ENCODE data around the gene LRRC14B. TPM values are rescaled to one million over a fixed set of nuclear protein-coding genes. Genes with fewer than 3 reads are reported as not detected.

The LRRC14B gene
- total and polyA plus RNA-seq, 2 donors = 0.58 TPM; not detected in 1

GRCh38 chr5:186091-187041 lies 4.9 kb upstream of the LRRC14B start:
- no peak for DNase-seq (ENCODE audit: extremely low spot score)
- Histone ChIP-seq H3K27ac (ENCODE audit: low read depth) (no peak overlapping the region), H3K4me3 (ENCODE audit: low read depth, low read length) (no peak overlapping the region), H3K36me3 (ENCODE audit: insufficient read depth) (no peaks in the 10 kb centered on the region), H3K4me1 (ENCODE audit: insufficient read depth) (no peaks in the 10 kb centered on the region)
- 87% methylated on average over 28 of the region's 28 CpGs for WGBS

GRCh38 chr5:187042-187431 lies 4.3 kb upstream of the LRRC14B start:
- DNase-seq (ENCODE audit: extremely low spot score) = no peak
- Histone ChIP-seq H3K36me3 (ENCODE audit: insufficient read depth) (no peaks in the 10 kb centered on the region), H3K4me1 (ENCODE audit: insufficient read depth) (no peaks in the 10 kb centered on the region), H3K4me3 (ENCODE audit: low read depth, low read length) (no peak overlapping the region), H3K27ac (ENCODE audit: low read depth) (no peak overlapping the region)
- 92% methylated on average over 13 of the region's 13 CpGs for WGBS

GRCh38 chr5:187617-188451 lies 3.5 kb upstream of the LRRC14B start:
- Histone ChIP-seq H3K4me1 (ENCODE audit: insufficient read depth) (no peaks in the 10 kb centered on the region), H3K27ac (ENCODE audit: low read depth) (no peak overlapping the region), H3K36me3 (ENCODE audit: insufficient read depth) (no peaks in the 10 kb centered on the region), H3K4me3 (ENCODE audit: low read depth, low read length) (no peak overlapping the region)
- DNase-seq (ENCODE audit: extremely low spot score) = no peak
- WGBS = 59% methylated on average over 21 of the region's 21 CpGs

GRCh38 chr5:188488-189481 lies 2.5 kb upstream of the LRRC14B start:
- Histone ChIP-seq H3K36me3 (ENCODE audit: insufficient read depth) (no peaks in the 10 kb centered on the region), H3K27ac (ENCODE audit: low read depth) (no peak overlapping the region), H3K4me1 (ENCODE audit: insufficient read depth) (no peaks in the 10 kb centered on the region), H3K4me3 (ENCODE audit: low read depth, low read length) (no peak overlapping the region)
- DNase-seq (ENCODE audit: extremely low spot score) = peak; percentile 49
- WGBS = 35% methylated on average over 37 of the region's 37 CpGs

GRCh38 chr5:189486-189885 lies 1.8 kb upstream of the LRRC14B start:
- Histone ChIP-seq H3K36me3 (ENCODE audit: insufficient read depth) (no peaks in the 10 kb centered on the region), H3K4me1 (ENCODE audit: insufficient read depth) (no peaks in the 10 kb centered on the region), H3K4me3 (ENCODE audit: low read depth, low read length) (no peak overlapping the region), H3K27ac (ENCODE audit: low read depth) (no peak overlapping the region)
- no peak for DNase-seq (ENCODE audit: extremely low spot score)
- 91% methylated on average over 9 of the region's 10 CpGs for WGBS

GRCh38 chr5:189976-190365 lies 1.3 kb upstream of the LRRC14B start:
- no peak overlapping the region for H3K4me3 ChIP-seq (ENCODE audit: low read depth, low read length)
- no peak for DNase-seq (ENCODE audit: extremely low spot score)
- no peak overlapping the region for H3K27ac ChIP-seq (ENCODE audit: low read depth)
- H3K36me3 ChIP-seq (ENCODE audit: insufficient read depth) = no peaks in the 10 kb centered on the region
- 75% methylated on average over 11 of the region's 11 CpGs for WGBS
- H3K4me1 ChIP-seq (ENCODE audit: insufficient read depth) = no peaks in the 10 kb centered on the region

GRCh38 chr5:190366-191035 lies 794 bp upstream of the LRRC14B start:
- Histone ChIP-seq H3K27ac (ENCODE audit: low read depth) (no peak overlapping the region), H3K4me1 (ENCODE audit: insufficient read depth) (no peaks in the 10 kb centered on the region), H3K4me3 (ENCODE audit: low read depth, low read length) (no peak overlapping the region), H3K36me3 (ENCODE audit: insufficient read depth) (no peaks in the 10 kb centered on the region)
- 60% methylated on average over 16 of the region's 16 CpGs for WGBS
- DNase-seq (ENCODE audit: extremely low spot score) = no peak

- Histone ChIP-seq H3K4me1 (ENCODE audit: insufficient read depth) (no peaks in the 10 kb centered on the region), H3K27ac (ENCODE audit: low read depth) (no peak overlapping the region), H3K36me3 (ENCODE audit: insufficient read depth) (no peaks in the 10 kb centered on the region), H3K4me3 (ENCODE audit: low read depth, low read length) (no peak overlapping the region)
- 84% methylated on average over 46 of the region's 46 CpGs for WGBS
- DNase-seq (ENCODE audit: extremely low spot score) = no peak
Measured at GRCh38 chr5:191949-192690, 825 bp downstream of the LRRC14B start.

- Histone ChIP-seq H3K4me1 (ENCODE audit: insufficient read depth) (no peaks in the 10 kb centered on the region), H3K36me3 (ENCODE audit: insufficient read depth) (no peaks in the 10 kb centered on the region), H3K27ac (ENCODE audit: low read depth) (no peak overlapping the region), H3K4me3 (ENCODE audit: low read depth, low read length) (no peak overlapping the region)
- WGBS = 83% methylated on average over 9 of the region's 9 CpGs
- no peak for DNase-seq (ENCODE audit: extremely low spot score)
Measured at GRCh38 chr5:192691-192969, 1.3 kb downstream of the LRRC14B start.

GRCh38 chr5:192970-193831 lies 1.9 kb downstream of the LRRC14B start:
- no peaks in the 10 kb centered on the region for H3K4me1 ChIP-seq (ENCODE audit: insufficient read depth)
- 91% methylated on average over 17 of the region's 17 CpGs for WGBS

GRCh38 chr5:194102-194501 lies 2.8 kb downstream of the LRRC14B start:
- Histone ChIP-seq H3K27ac (ENCODE audit: low read depth) (no peak overlapping the region), H3K36me3 (ENCODE audit: insufficient read depth) (no peaks in the 10 kb centered on the region), H3K4me3 (ENCODE audit: low read depth, low read length) (no peak overlapping the region), H3K4me1 (ENCODE audit: insufficient read depth) (no peaks in the 10 kb centered on the region)
- DNase-seq (ENCODE audit: extremely low spot score) = no peak
- WGBS = 82% methylated on average over 15 of the region's 15 CpGs

More at GRCh38 chr5:192970-193831, 1.9 kb downstream of the LRRC14B start:
- H3K36me3 ChIP-seq (ENCODE audit: insufficient read depth) = no peaks in the 10 kb centered on the region
- DNase-seq (ENCODE audit: extremely low spot score) = no peak
- H3K4me3 ChIP-seq (ENCODE audit: low read depth, low read length) = no peak overlapping the region
- no peak overlapping the region for H3K27ac ChIP-seq (ENCODE audit: low read depth)
